K562 (cell line): ENCODE results near the gene FANCG.

Experiments used
- NFRKB ChIP-seq: fragments of 450-650 bp; IDR thresholded peaks from 2 replicates; pipeline ENCODE4 v1.6.1; 2016; ENCODE audit warnings: low read depth
- ZNF274 ChIP-seq: IDR thresholded peaks from 2 replicates; pipeline ENCODE4 v1.6.1; 2011; ENCODE audit warnings: low read depth, mild to moderate bottlenecking, low read length, moderate library complexity, borderline replicate concordance

- TF ChIP-seq ZNF274 (no peak), NFRKB (no peak)
These were observed 709 bp downstream of the FANCG start for GRCh38 chr9:35079041-35079425.
